ENCODE data around the gene TRMT61B. TPM values are rescaled to one million over a fixed set of nuclear protein-coding genes. Genes with fewer than 3 reads are reported as not detected.

The TRMT61B gene
- total RNA-seq, 1 experiment from 2014 or later, result 24.0 TPM

DNA sequence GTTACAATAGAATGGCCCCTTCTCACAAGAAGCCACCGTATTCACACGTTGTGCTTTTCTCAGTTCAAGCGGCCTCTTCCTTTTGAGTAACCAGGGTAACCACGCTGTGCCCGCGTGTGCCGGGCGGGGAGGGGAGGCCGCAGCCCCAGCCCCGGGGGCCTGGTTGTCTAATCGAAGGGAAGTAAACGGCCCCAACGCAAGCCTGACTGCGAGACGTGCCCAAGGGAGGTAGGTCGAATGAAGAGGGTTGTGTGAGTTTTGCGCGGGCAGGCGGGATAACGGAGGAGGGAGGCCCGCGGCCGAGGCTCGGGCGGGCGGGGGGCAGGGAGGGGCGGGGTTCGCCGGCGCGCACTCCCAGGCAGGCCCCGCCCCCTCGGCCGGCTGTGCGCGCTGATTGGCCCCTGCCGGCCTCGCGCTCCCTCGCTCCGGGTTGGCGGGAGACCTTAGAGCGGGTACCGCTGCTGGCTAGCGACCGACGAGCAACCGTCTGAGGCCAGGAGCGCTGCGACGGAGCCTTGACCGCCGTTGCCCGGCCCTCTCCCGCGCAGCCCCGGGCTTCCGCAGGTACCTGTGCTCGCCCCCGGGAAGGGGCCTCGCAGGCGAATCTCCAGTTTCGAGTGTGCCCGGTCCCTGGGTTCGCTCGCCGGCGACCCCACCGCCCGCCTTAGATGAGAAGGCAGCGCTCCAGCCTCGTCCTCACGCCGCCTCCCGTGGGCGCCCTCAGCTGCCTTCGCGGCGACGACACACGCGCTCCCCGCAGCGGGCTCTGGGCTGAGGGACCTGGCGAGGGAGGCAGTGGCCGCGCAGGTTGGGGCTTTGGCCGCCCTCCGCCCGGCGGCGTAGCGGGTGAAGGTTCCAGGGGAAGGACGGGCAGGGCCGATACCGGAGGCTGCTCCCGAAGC, 59.5 kb downstream of the TRMT61B start, which contains the start of gene SPDYA:
Gene SPDYA, plus strand, starts transcription at position 451 of the 902 bp plus-strand sequence. CDS start 5,181 bp downstream, outside the sequence.
- ChIA-PET CTCF (interaction anchor here (0.6 to 1.4 kb wide), 3 partner anchors 59 to 244 kb away, joined by 4 to 11 read pairs (median 10); partner anchors contain the start of gene TRMT61B), POLR2A (interaction anchor here (0.8 kb wide), 1 partner anchor 59 kb away, joined by 3 read pairs; the partner anchor contains the start of gene PPP1CB)
- H3K4me1 Mint-ChIP-seq, result peaks cover 2% of the 10 kb centered on the region; the same call in 1 of the 2 replicates
- ATAC-seq (peak; percentile 97), DNase-seq (ENCODE audit: low spot score) (peak; percentile 88)
- no peak within 1 kb of the TSS for H3K27ac Mint-ChIP-seq
- H3K36me3 Mint-ChIP-seq, result peaks cover 9% of the 10 kb centered on the region
- H3K4me3 Mint-ChIP-seq, result peak within 1 kb of the TSS; percentile 57
- H3K27me3 Mint-ChIP-seq (ENCODE audit: low read depth), result peaks cover 45% of the 10 kb centered on the region
- peaks cover 4% of the 10 kb centered on the region for H3K9me3 Mint-ChIP-seq
- TF ChIP-seq, protein P1, sequence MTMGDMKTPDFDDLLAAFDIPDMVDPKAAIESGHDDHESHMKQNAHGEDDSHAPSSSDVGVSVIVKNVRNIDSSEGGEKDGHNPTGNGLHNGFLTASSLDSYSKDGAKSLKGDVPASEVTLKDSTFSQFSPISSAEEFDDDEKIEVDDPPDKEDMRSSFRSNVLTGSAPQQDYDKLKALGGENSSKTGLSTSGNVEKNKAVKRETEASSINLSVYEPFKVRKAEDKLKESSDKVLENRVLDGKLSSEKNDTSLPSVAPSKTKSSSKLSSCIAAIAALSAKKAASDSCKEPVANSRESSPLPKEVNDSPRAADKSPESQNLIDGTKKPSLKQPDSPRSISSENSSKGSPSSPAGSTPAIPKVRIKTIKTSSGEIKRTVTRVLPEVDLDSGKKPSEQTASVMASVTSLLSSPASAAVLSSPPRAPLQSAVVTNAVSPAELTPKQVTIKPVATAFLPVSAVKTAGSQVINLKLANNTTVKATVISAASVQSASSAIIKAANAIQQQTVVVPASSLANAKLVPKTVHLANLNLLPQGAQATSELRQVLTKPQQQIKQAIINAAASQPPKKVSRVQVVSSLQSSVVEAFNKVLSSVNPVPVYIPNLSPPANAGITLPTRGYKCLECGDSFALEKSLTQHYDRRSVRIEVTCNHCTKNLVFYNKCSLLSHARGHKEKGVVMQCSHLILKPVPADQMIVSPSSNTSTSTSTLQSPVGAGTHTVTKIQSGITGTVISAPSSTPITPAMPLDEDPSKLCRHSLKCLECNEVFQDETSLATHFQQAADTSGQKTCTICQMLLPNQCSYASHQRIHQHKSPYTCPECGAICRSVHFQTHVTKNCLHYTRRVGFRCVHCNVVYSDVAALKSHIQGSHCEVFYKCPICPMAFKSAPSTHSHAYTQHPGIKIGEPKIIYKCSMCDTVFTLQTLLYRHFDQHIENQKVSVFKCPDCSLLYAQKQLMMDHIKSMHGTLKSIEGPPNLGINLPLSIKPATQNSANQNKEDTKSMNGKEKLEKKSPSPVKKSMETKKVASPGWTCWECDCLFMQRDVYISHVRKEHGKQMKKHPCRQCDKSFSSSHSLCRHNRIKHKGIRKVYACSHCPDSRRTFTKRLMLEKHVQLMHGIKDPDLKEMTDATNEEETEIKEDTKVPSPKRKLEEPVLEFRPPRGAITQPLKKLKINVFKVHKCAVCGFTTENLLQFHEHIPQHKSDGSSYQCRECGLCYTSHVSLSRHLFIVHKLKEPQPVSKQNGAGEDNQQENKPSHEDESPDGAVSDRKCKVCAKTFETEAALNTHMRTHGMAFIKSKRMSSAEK (CRISPR knock-in tag; IDR thresholded peaks at IDR 0.05; ENCODE audit: borderline replicate concordance), result no peak
- peak; percentile 85 for TF ChIP-seq ETV6 (CRISPR knock-in tag; IDR thresholded peaks at IDR 0.05)
- no peak for TF ChIP-seq ZNF423 (CRISPR knock-in tag; IDR thresholded peaks at IDR 0.05)
- no peak; the same call in 1 of the 2 replicates for TF ChIP-seq IRF2 (CRISPR knock-in tag; IDR thresholded peaks at IDR 0.05; ENCODE audit: borderline replicate concordance, low read depth)
- peak; percentile 70; the same call in 1 of the 2 replicates for TF ChIP-seq NR1H2 (CRISPR knock-in tag; IDR thresholded peaks at IDR 0.05)
- no peak for TF ChIP-seq GRHL2 (CRISPR knock-in tag; IDR thresholded peaks at IDR 0.05; ENCODE audit: insufficient replicate concordance, severe bottlenecking)
- TF ChIP-seq ATF2 (CRISPR knock-in tag; IDR thresholded peaks at IDR 0.05; ENCODE audit: borderline replicate concordance, low read depth), result peak; percentile 85; the same call in 1 of the 2 replicates
- TF ChIP-seq CDX4 (CRISPR knock-in tag; IDR thresholded peaks at IDR 0.05; ENCODE audit: borderline replicate concordance), result no peak
- TF ChIP-seq ZBTB21 (CRISPR knock-in tag; IDR thresholded peaks at IDR 0.05; ENCODE audit: borderline replicate concordance), result peak; percentile 79
- peak; percentile 96 for TF ChIP-seq E2F5 (CRISPR knock-in tag; IDR thresholded peaks at IDR 0.05)
- TF ChIP-seq ZNF232 (CRISPR knock-in tag; IDR thresholded peaks at IDR 0.05), result peak; percentile 92
- peak; percentile 45; the same call in 1 of the 2 replicates for TF ChIP-seq CREM (CRISPR knock-in tag; IDR thresholded peaks at IDR 0.05)
- 0 out of 2 replicates have a peak, but pooled peaks have one; percentile 20 for TF ChIP-seq PRRX2 (CRISPR knock-in tag; IDR thresholded peaks at IDR 0.05)
- TF ChIP-seq OVOL2 (CRISPR knock-in tag; IDR thresholded peaks at IDR 0.05; ENCODE audit: borderline replicate concordance), result no peak
- no peak for TF ChIP-seq SOX15 (CRISPR knock-in tag; IDR thresholded peaks at IDR 0.05)
- TF ChIP-seq E2F1 (CRISPR knock-in tag; IDR thresholded peaks at IDR 0.05), result peak; percentile 92; the same call in 1 of the 2 replicates
- peak; percentile 96 for TF ChIP-seq ELF4 (CRISPR knock-in tag; IDR thresholded peaks at IDR 0.05; ENCODE audit: low read depth)
- TF ChIP-seq ZNF317 (CRISPR knock-in tag; IDR thresholded peaks at IDR 0.05; ENCODE audit: borderline replicate concordance, low read depth), result 0 out of 2 replicates have a peak, but pooled peaks have one; percentile 69
- TF ChIP-seq, protein P2, sequence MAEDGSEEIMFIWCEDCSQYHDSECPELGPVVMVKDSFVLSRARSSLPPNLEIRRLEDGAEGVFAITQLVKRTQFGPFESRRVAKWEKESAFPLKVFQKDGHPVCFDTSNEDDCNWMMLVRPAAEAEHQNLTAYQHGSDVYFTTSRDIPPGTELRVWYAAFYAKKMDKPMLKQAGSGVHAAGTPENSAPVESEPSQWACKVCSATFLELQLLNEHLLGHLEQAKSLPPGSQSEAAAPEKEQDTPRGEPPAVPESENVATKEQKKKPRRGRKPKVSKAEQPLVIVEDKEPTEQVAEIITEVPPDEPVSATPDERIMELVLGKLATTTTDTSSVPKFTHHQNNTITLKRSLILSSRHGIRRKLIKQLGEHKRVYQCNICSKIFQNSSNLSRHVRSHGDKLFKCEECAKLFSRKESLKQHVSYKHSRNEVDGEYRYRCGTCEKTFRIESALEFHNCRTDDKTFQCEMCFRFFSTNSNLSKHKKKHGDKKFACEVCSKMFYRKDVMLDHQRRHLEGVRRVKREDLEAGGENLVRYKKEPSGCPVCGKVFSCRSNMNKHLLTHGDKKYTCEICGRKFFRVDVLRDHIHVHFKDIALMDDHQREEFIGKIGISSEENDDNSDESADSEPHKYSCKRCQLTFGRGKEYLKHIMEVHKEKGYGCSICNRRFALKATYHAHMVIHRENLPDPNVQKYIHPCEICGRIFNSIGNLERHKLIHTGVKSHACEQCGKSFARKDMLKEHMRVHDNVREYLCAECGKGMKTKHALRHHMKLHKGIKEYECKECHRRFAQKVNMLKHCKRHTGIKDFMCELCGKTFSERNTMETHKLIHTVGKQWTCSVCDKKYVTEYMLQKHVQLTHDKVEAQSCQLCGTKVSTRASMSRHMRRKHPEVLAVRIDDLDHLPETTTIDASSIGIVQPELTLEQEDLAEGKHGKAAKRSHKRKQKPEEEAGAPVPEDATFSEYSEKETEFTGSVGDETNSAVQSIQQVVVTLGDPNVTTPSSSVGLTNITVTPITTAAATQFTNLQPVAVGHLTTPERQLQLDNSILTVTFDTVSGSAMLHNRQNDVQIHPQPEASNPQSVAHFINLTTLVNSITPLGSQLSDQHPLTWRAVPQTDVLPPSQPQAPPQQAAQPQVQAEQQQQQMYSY (CRISPR knock-in tag; IDR thresholded peaks at IDR 0.05), result peak; percentile 68; the same call in 1 of the 2 replicates
- TF ChIP-seq SMAD4 (CRISPR knock-in tag; IDR thresholded peaks at IDR 0.05), result peak; percentile 89
- TF ChIP-seq RELA (CRISPR knock-in tag; IDR thresholded peaks at IDR 0.05; ENCODE audit: borderline replicate concordance), result peak; percentile 97
